ENCODE data around the gene AGT.
"Not testable (repeated sequence)": the region's sequence is repeated elsewhere in the genome, so short reads cannot be mapped to it uniquely, and the experiment has no call there.

The AGT gene

GRCh38 chr1:230699716-230700115, 14.2 kb downstream of the AGT start:
- no peaks in the 10 kb centered on the region for H3K36me3 ChIP-seq (ENCODE audit: control insufficient read depth, insufficient read depth, low read length)
- no peak for TF ChIP-seq CTCF (IDR thresholded peaks at IDR 0.05)

GRCh38 chr1:230698964-230699363, 15.0 kb downstream of the AGT start:
- H3K79me2 ChIP-seq; H3K9me3 ChIP-seq (ENCODE audit: control insufficient read depth, low read length); H3K27ac ChIP-seq; H3K4me3 ChIP-seq (ENCODE audit: low read depth, low read length); H3K9ac ChIP-seq; H3K36me3 ChIP-seq (ENCODE audit: control insufficient read depth, insufficient read depth, low read length); H3K4me1 ChIP-seq; H3K27me3 ChIP-seq (ENCODE audit: control insufficient read depth, insufficient read depth, low read length); H2AFZ ChIP-seq: not testable (repeated sequence)
- peak overlapping the region; percentile 13 for H3K4me2 ChIP-seq (ENCODE audit: low read length)

More at GRCh38 chr1:230699716-230700115, 14.2 kb downstream of the AGT start:
- Histone ChIP-seq H3K4me1 (peaks cover 9% of the 10 kb centered on the region), H3K4me3 (ENCODE audit: low read depth, low read length) (no peak overlapping the region), H3K4me2 (ENCODE audit: low read length) (no peak overlapping the region), H3K9ac (no peak overlapping the region), H2AFZ (no peak overlapping the region), H3K79me2 (no peaks in the 10 kb centered on the region), H3K27me3 (ENCODE audit: control insufficient read depth, insufficient read depth, low read length) (no peaks in the 10 kb centered on the region), H3K27ac (no peak overlapping the region), H3K9me3 (ENCODE audit: control insufficient read depth, low read length) (no peaks in the 10 kb centered on the region)

GRCh38 chr1:230698130-230698529, 15.8 kb downstream of the AGT start:
- Histone ChIP-seq H2AFZ (no peak overlapping the region), H3K9ac (no peak overlapping the region), H3K79me2 (no peaks in the 10 kb centered on the region), H3K36me3 (ENCODE audit: control insufficient read depth, insufficient read depth, low read length) (no peaks in the 10 kb centered on the region), H3K27me3 (ENCODE audit: control insufficient read depth, insufficient read depth, low read length) (no peaks in the 10 kb centered on the region), H3K4me2 (ENCODE audit: low read length) (no peak overlapping the region), H3K27ac (no peak overlapping the region), H3K9me3 (ENCODE audit: control insufficient read depth, low read length) (no peaks in the 10 kb centered on the region), H3K4me1 (peaks cover 9% of the 10 kb centered on the region), H3K4me3 (ENCODE audit: low read depth, low read length) (no peak overlapping the region)
- no peak for TF ChIP-seq CTCF (IDR thresholded peaks at IDR 0.05)

- no peak overlapping the region for H3K4me2 ChIP-seq (ENCODE audit: low read length)
- H3K36me3 ChIP-seq (ENCODE audit: control insufficient read depth, insufficient read depth, low read length): no peaks in the 10 kb centered on the region
- H3K4me3 ChIP-seq (ENCODE audit: low read depth, low read length): no peak overlapping the region
- no peaks in the 10 kb centered on the region for H3K9me3 ChIP-seq (ENCODE audit: control insufficient read depth, low read length)
- no peak overlapping the region for H3K27ac ChIP-seq
- no peaks in the 10 kb centered on the region for H3K27me3 ChIP-seq (ENCODE audit: control insufficient read depth, insufficient read depth, low read length)
- no peaks in the 10 kb centered on the region for H3K79me2 ChIP-seq
- H3K4me1 ChIP-seq: peaks cover 9% of the 10 kb centered on the region
- no peak overlapping the region for H3K9ac ChIP-seq
- peak overlapping the region; percentile 28 for H2AFZ ChIP-seq
- TF ChIP-seq CTCF (IDR thresholded peaks at IDR 0.05): no peak
Observed at GRCh38 chr1:230696722-230697437, 17.0 kb downstream of the AGT start.

GRCh38 chr1:230696218-230696617, 17.7 kb downstream of the AGT start:
- H3K4me3 ChIP-seq (ENCODE audit: low read depth, low read length): no peak overlapping the region
- no peak overlapping the region for H3K27ac ChIP-seq
- no peaks in the 10 kb centered on the region for H3K27me3 ChIP-seq (ENCODE audit: control insufficient read depth, insufficient read depth, low read length)
- peak overlapping the region; percentile 20 for H2AFZ ChIP-seq
- no peak overlapping the region for H3K4me2 ChIP-seq (ENCODE audit: low read length)
- no peak overlapping the region for H3K9ac ChIP-seq
- no peak for TF ChIP-seq CTCF (IDR thresholded peaks at IDR 0.05)
- peaks cover 9% of the 10 kb centered on the region for H3K4me1 ChIP-seq
- H3K9me3 ChIP-seq (ENCODE audit: control insufficient read depth, low read length): no peaks in the 10 kb centered on the region
- no peaks in the 10 kb centered on the region for H3K36me3 ChIP-seq (ENCODE audit: control insufficient read depth, insufficient read depth, low read length)
- no peaks in the 10 kb centered on the region for H3K79me2 ChIP-seq
